ENCODE measurements around the gene SERPINE1.

The SERPINE1 gene

DNA sequence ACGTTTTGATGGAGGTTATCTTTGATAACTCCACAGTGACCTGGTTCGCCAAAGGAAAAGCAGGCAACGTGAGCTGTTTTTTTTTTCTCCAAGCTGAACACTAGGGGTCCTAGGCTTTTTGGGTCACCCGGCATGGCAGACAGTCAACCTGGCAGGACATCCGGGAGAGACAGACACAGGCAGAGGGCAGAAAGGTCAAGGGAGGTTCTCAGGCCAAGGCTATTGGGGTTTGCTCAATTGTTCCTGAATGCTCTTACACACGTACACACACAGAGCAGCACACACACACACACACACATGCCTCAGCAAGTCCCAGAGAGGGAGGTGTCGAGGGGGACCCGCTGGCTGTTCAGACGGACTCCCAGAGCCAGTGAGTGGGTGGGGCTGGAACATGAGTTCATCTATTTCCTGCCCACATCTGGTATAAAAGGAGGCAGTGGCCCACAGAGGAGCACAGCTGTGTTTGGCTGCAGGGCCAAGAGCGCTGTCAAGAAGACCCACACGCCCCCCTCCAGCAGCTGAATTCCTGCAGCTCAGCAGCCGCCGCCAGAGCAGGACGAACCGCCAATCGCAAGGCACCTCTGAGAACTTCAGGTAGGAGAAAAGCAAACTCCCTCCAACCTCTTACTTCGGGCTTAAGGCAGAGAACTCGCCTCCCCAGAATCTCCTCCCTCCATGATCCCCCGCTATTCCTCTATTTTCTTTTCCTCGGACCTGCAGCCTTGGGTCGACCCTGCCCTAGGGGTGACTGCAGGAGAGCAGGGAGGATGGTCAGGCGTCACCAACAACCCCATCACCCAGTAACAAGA is at the start of gene SERPINE1:
Gene SERPINE1 (plus strand): TSS at position 454 of the 809 bp plus-strand sequence. CDS start 1,290 bp downstream, outside the sequence.
- peak; percentile 1; the same call in 1 of the 2 replicates for TF ChIP-seq TEAD4 (IDR thresholded peaks at IDR 0.05)
- TF ChIP-seq TCF12 (IDR thresholded peaks at IDR 0.05; ENCODE audit: low read depth) = no peak
- TF ChIP-seq RAD21 (IDR thresholded peaks at IDR 0.05; ENCODE audit: low read depth) = no peak
- TF ChIP-seq, protein P1, sequence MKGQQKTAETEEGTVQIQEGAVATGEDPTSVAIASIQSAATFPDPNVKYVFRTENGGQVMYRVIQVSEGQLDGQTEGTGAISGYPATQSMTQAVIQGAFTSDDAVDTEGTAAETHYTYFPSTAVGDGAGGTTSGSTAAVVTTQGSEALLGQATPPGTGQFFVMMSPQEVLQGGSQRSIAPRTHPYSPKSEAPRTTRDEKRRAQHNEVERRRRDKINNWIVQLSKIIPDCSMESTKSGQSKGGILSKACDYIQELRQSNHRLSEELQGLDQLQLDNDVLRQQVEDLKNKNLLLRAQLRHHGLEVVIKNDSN (IDR thresholded peaks at IDR 0.05) = 0 out of 2 replicates have a peak, but pooled peaks have one; percentile 26
- TF ChIP-seq, protein P2, sequence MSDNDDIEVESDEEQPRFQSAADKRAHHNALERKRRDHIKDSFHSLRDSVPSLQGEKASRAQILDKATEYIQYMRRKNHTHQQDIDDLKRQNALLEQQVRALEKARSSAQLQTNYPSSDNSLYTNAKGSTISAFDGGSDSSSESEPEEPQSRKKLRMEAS (IDR thresholded peaks at IDR 0.05) = 0 out of 2 replicates have a peak, but pooled peaks have one; percentile 15
- TF ChIP-seq NFIC (IDR thresholded peaks at IDR 0.05) = peak; percentile 8
- 0 out of 2 replicates have a peak, but pooled peaks have one; percentile 46 for TF ChIP-seq ZBTB7A (IDR thresholded peaks at IDR 0.05; ENCODE audit: low read depth)

DNA sequence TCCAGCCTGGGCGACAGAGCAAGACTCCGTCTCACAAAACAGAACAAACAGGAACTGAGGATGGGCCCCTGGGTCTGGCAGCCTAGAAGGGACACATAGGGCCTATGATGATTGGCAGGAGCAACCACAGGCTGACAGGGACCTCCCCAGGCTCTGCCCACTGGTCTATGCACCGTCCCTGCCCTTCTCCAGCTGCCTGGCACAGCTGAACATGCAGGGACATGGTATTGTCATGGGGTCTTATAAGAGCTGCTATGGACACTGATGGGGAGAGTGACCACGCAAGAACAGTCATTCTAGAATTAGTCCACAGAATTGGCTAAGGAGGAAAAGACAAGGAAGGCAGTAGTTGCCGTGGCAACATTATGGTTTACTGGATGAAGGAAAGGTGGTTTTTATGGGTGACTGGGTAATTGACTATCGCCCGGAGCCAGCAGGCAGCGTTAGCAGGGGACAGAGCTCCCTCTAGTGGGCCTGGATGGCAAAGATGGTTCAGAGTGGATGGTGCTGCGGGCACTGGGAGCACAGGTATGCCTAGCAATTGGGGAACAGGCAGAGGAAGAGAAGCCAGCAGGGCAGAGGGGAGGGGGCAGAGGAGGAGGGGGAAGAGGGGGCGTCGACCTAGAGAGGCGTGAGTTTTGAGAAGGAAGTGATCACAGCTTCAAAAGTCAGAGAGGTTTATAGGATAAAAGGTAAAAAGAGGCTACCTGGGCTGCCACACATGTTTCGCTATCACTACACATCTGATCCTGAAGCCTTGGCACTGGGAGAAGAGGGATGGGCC is 49.4 kb upstream of the SERPINE1 start:
- peak; percentile 90 for TF ChIP-seq RAD21 (IDR thresholded peaks at IDR 0.05; ENCODE audit: low read depth)
- TF ChIP-seq FOXM1 (IDR thresholded peaks at IDR 0.05; ENCODE audit: borderline replicate concordance, low read depth) = no peak

DNA sequence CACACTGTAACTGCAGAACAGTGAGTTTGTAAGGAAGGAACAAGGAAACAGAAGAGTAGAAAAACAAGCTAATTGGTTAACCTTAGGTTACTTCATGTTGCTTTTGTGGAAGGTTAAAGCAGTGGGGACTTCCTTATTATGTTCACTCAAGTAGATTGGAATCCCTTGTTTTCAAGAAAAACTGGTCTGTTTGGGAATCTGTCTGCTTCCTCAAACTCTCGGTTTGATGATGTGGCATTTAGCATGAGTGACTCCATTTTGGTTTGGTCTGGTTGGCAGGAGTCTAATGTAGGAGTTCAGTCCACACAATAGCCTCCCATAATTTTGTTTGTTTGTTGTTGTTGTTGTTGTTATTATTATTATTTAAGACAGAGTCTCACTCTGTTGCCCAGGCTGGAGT is 45.5 kb upstream of the SERPINE1 start:
- TF ChIP-seq TEAD4 (IDR thresholded peaks at IDR 0.05) = no peak
- no peak for TF ChIP-seq NFIC (IDR thresholded peaks at IDR 0.05)
- no peak for TF ChIP-seq CEBPB (IDR thresholded peaks at IDR 0.05)
- no peak for TF ChIP-seq EGR1 (IDR thresholded peaks at IDR 0.05)
- TF ChIP-seq ZBTB7A (IDR thresholded peaks at IDR 0.05; ENCODE audit: low read depth) = no peak
- no peak for TF ChIP-seq TCF12 (IDR thresholded peaks at IDR 0.05; ENCODE audit: low read depth)
- no peak for TF ChIP-seq TAF1 (IDR thresholded peaks at IDR 0.05; ENCODE audit: low read depth)
- TF ChIP-seq CREB1 (IDR thresholded peaks at IDR 0.05; ENCODE audit: low read depth) = no peak
- TF ChIP-seq, protein P2 (IDR thresholded peaks at IDR 0.05) = no peak
- no peak for TF ChIP-seq RAD21 (IDR thresholded peaks at IDR 0.05; ENCODE audit: low read depth)
- TF ChIP-seq EP300 (IDR thresholded peaks at IDR 0.05; ENCODE audit: borderline replicate concordance) = no peak
- TF ChIP-seq, protein P1 (IDR thresholded peaks at IDR 0.05) = no peak
- no peak for TF ChIP-seq YY1 (IDR thresholded peaks at IDR 0.05; ENCODE audit: low read depth)

DNA sequence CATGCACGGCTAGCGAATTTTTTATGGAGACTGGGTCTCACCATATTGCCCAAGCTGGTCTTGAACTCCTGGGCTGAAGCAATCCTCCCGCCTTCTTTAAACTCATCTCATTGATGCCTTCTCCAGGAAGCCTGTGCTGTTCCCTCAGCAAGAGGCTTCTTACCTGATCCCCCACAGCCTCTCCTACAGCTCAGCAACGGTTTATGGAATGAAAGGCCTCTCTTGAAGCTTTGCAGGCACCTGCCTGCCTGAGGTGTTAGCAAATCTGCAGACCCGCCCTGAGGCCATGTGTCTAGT is 42.1 kb upstream of the SERPINE1 start:
- no peak for TF ChIP-seq ZBTB7A (IDR thresholded peaks at IDR 0.05; ENCODE audit: low read depth)

DNA sequence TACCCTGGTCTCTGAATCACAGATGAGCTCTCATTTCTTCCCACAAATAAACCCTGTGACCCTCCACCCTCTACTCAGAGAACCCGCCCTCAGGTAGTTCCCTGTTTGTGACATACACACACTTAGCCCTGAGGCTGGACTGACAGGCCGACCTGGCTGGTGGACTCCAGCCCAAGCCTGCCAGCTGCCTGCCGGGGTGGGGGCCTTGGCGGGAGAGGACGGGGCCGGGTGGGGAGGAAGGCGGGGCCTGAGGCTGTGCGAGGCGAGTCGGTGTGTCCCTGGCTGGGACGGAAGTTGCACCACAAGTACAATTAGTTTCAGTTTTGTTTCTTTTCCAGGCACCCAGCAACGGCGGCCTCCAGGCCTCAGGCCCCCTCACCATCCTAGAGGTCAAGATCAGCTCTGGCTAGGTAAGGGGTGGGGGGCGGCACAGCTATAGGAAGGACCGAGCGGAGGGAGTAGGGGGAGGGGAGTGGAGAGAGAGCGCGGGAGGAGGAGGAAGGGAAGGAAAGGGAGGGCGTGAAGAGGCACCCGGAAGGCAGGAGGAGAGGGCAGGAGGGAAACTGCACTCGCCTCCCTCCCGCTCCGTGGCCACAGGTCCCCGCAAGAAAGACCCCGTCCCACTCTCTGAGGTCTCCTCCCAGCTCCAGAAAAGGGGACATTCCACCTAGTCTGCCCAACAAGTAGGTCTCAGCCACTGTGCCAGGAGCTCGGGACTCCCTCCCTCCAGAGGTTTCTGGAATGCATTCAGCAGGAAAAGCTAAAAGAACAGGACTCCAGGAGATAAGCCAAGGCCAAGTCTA is 41.5 kb upstream of the SERPINE1 start, which contains the start of gene TRIM56:
Gene TRIM56 (plus strand): TSS at position 320 of the 803 bp plus-strand sequence. CDS start 1,832 bp downstream, outside the sequence.
- TF ChIP-seq, protein P3, sequence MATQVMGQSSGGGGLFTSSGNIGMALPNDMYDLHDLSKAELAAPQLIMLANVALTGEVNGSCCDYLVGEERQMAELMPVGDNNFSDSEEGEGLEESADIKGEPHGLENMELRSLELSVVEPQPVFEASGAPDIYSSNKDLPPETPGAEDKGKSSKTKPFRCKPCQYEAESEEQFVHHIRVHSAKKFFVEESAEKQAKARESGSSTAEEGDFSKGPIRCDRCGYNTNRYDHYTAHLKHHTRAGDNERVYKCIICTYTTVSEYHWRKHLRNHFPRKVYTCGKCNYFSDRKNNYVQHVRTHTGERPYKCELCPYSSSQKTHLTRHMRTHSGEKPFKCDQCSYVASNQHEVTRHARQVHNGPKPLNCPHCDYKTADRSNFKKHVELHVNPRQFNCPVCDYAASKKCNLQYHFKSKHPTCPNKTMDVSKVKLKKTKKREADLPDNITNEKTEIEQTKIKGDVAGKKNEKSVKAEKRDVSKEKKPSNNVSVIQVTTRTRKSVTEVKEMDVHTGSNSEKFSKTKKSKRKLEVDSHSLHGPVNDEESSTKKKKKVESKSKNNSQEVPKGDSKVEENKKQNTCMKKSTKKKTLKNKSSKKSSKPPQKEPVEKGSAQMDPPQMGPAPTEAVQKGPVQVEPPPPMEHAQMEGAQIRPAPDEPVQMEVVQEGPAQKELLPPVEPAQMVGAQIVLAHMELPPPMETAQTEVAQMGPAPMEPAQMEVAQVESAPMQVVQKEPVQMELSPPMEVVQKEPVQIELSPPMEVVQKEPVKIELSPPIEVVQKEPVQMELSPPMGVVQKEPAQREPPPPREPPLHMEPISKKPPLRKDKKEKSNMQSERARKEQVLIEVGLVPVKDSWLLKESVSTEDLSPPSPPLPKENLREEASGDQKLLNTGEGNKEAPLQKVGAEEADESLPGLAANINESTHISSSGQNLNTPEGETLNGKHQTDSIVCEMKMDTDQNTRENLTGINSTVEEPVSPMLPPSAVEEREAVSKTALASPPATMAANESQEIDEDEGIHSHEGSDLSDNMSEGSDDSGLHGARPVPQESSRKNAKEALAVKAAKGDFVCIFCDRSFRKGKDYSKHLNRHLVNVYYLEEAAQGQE (IDR thresholded peaks at IDR 0.05; ENCODE audit: low read depth) = no peak
- TF ChIP-seq TCF12 (IDR thresholded peaks at IDR 0.05; ENCODE audit: low read depth) = no peak
- no peak for TF ChIP-seq RAD21 (IDR thresholded peaks at IDR 0.05; ENCODE audit: low read depth)
- no peak for TF ChIP-seq CEBPB (IDR thresholded peaks at IDR 0.05)

DNA sequence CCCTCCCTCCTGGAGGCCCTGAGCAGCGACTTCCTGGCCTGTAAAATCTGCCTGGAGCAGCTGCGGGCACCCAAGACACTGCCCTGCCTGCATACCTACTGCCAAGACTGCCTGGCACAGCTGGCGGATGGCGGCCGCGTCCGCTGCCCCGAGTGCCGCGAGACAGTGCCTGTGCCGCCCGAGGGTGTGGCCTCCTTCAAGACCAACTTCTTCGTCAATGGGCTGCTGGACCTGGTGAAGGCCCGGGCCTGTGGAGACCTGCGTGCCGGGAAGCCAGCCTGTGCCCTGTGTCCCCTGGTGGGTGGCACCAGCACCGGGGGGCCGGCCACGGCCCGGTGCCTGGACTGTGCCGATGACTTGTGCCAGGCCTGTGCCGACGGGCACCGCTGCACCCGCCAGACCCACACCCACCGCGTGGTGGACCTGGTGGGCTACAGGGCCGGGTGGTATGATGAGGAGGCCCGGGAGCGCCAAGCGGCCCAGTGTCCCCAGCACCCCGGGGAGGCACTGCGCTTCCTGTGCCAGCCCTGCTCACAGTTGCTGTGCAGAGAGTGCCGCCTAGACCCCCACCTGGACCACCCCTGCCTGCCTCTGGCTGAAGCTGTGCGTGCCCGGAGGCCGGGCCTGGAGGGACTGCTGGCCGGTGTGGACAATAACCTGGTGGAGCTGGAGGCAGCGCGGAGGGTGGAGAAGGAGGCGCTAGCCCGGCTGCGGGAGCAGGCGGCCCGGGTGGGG is 39.4 kb upstream of the SERPINE1 start:
- TF ChIP-seq, protein P1 (IDR thresholded peaks at IDR 0.05) = no peak
- TF ChIP-seq EGR1 (IDR thresholded peaks at IDR 0.05) = no peak
- TF ChIP-seq, protein P2 (IDR thresholded peaks at IDR 0.05) = no peak
- TF ChIP-seq TAF1 (IDR thresholded peaks at IDR 0.05; ENCODE audit: low read depth) = no peak
- no peak for TF ChIP-seq NFIC (IDR thresholded peaks at IDR 0.05)
- no peak for TF ChIP-seq YY1 (IDR thresholded peaks at IDR 0.05; ENCODE audit: low read depth)
- no peak for TF ChIP-seq RAD21 (IDR thresholded peaks at IDR 0.05; ENCODE audit: low read depth)
- no peak for TF ChIP-seq EP300 (IDR thresholded peaks at IDR 0.05; ENCODE audit: borderline replicate concordance)
- no peak for TF ChIP-seq TCF12 (IDR thresholded peaks at IDR 0.05; ENCODE audit: low read depth)
- no peak for TF ChIP-seq CREB1 (IDR thresholded peaks at IDR 0.05; ENCODE audit: low read depth)
